Panc1 (cell line): ENCODE measurements around the gene RNF213. TPM values are rescaled to one million over a fixed set of nuclear protein-coding genes. Genes with fewer than 3 reads are reported as not detected.

Source experiments
- ATAC-seq: fragments of 200-7000 bp; cut with Tn5 transposase; 2 replicates; pipeline ENCODE4 v1.9.1; 2020; ENCODE audit warnings: mild to moderate bottlenecking, moderate library complexity
- BruUV-seq: library from RNA; stranded (reverse); fragments of 400-500 nt; replicated peaks from 2 replicates; lab custom pipeline; 2021; lab: Mats Ljungman, UMichigan
- CTCF ChIA-PET: fragments of 300-600 bp; sonication (Branson Sonifier 250); formaldehyde crosslinking; loops from one replicate; lab custom pipeline; 2022; ENCODE audit warnings: antibody characterized with exemption; lab: Charles Lee
- POLR2A ChIA-PET: fragments of 300-600 bp; sonication (Branson Sonifier 250); formaldehyde crosslinking; loops from one replicate; lab custom pipeline; 2022; ENCODE audit warnings: antibody characterized with exemption; lab: Charles Lee
- DNase-seq: peaks from one replicate; pipeline ENCODE4 v3.0.0-alpha.2; 2010; ENCODE audit warnings: low read depth, low spot score
- H3K27ac ChIP-seq: 2 replicates; pipeline ENCODE4 v1.5.1; 2011; ENCODE audit warnings: mild to moderate bottlenecking, low read length, inconsistent platforms
- H3K27me3 ChIP-seq: fragments of 200-500 bp; sonication (Bioruptor generic); 2 replicates; pipeline ENCODE4 v1.6.0; 2014; ENCODE audit warnings: low read length, inconsistent platforms; ENCODE audit not compliant: control insufficient read depth, insufficient read depth
- H3K36me3 ChIP-seq: fragments of 200-500 bp; sonication (Bioruptor generic); 2 replicates; pipeline ENCODE4 v1.5.1; 2014; ENCODE audit warnings: inconsistent platforms, mild to moderate bottlenecking, low read length, moderate library complexity; ENCODE audit not compliant: control insufficient read depth, insufficient read depth
- H3K4me1 ChIP-seq: 2 replicates; pipeline ENCODE4 v1.5.1; 2011; ENCODE audit warnings: inconsistent platforms, mild to moderate bottlenecking, low read length, moderate library complexity; ENCODE audit not compliant: control insufficient read depth, insufficient read depth
- H3K4me3 ChIP-seq, 2 experiments: 2 replicates each; pipeline ENCODE4 v1.5.1; 2011 to 2012; ENCODE audit warnings: low read depth in 2 of 2, low read length in 2 of 2, mild to moderate bottlenecking in 2 of 2, inconsistent platforms in 1 of 2, moderate library complexity in 1 of 2
- H3K9me3 ChIP-seq: fragments of 200-500 bp; sonication (Bioruptor generic); 2 replicates; pipeline ENCODE4 v1.5.1; 2014; ENCODE audit warnings: low read depth, mild to moderate bottlenecking, inconsistent platforms, low read length, moderate library complexity; ENCODE audit not compliant: control insufficient read depth, insufficient read depth
- POLR2AphosphoS5 ChIP-seq: IDR thresholded peaks from 2 replicates; pipeline ENCODE4 v1.6.1; 2012; ENCODE audit warnings: mild to moderate bottlenecking, low read depth, low read length, moderate library complexity
- REST ChIP-seq, 2 experiments: IDR thresholded peaks; 2 replicates each; pipeline ENCODE4 v1.6.1; 2011 to 2012; ENCODE audit warnings: low read depth in 2 of 2, control low read depth in 1 of 2, low read length in 1 of 2, mild to moderate bottlenecking in 1 of 2, moderate library complexity in 1 of 2; ENCODE audit not compliant: insufficient read depth in 1 of 2
- SIN3A ChIP-seq: IDR thresholded peaks from 2 replicates; pipeline ENCODE4 v1.6.1; 2012; ENCODE audit warnings: low read depth, mild to moderate bottlenecking, low read length, moderate library complexity, borderline replicate concordance; ENCODE audit not compliant: insufficient read depth
- TCF7L2 ChIP-seq: IDR thresholded peaks from 2 replicates; pipeline ENCODE4 v1.6.1; 2011; ENCODE audit warnings: mild to moderate bottlenecking, low read depth, low read length, inconsistent platforms
- in situ Hi-C: cut with HindIII; loops from 2 replicates; pipeline ENCODE4 v1.10.0; 2016; ENCODE audit warnings: low sequenced_read_pairs, low pct_unique_long_range_greater_than_20kb
- intact Hi-C: fragments of 100-400 bp; cut with micrococcal nuclease; formaldehyde crosslinking; loops from one replicate; pipeline ENCODE4 v1.10.0; 2022; ENCODE audit not compliant: unreplicated experiment
- total RNA-seq: library from RNA; stranded (reverse); gene quantifications from one replicate; pipeline ENCODE4 v1.2.1, GENCODE V29; 2021; ENCODE audit not compliant: unreplicated experiment
- TF ChIP-seq, protein P1 (sequence below): fragments of 450-650 bp; IDR thresholded peaks from 2 replicates; pipeline ENCODE4 v1.5.1; 2017; ENCODE audit warnings: mild to moderate bottlenecking

RNF213 gene
- total RNA-seq, 1 experiment from 2014 or later, result 230 TPM

- no peaks in the 10 kb centered on the region for H3K9me3 ChIP-seq
- H3K4me3 ChIP-seq, result no peak overlapping the region
- POLR2A ChIA-PET, result no interaction called here
- CTCF ChIA-PET, result no interaction called here
- no peaks in the 10 kb centered on the region for H3K27me3 ChIP-seq
- H3K36me3 ChIP-seq, result peaks cover 17% of the 10 kb centered on the region
- peak; percentile 41 for ATAC-seq
- in situ Hi-C loops (no loop called here), intact Hi-C loops (no loop called here)
- no TSS peak for BruUV-seq
- no peak for DNase-seq
- no peak overlapping the region for H3K27ac ChIP-seq
- TF ChIP-seq, protein P1, sequence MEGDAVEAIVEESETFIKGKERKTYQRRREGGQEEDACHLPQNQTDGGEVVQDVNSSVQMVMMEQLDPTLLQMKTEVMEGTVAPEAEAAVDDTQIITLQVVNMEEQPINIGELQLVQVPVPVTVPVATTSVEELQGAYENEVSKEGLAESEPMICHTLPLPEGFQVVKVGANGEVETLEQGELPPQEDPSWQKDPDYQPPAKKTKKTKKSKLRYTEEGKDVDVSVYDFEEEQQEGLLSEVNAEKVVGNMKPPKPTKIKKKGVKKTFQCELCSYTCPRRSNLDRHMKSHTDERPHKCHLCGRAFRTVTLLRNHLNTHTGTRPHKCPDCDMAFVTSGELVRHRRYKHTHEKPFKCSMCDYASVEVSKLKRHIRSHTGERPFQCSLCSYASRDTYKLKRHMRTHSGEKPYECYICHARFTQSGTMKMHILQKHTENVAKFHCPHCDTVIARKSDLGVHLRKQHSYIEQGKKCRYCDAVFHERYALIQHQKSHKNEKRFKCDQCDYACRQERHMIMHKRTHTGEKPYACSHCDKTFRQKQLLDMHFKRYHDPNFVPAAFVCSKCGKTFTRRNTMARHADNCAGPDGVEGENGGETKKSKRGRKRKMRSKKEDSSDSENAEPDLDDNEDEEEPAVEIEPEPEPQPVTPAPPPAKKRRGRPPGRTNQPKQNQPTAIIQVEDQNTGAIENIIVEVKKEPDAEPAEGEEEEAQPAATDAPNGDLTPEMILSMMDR, result no peak
- no peak for TF ChIP-seq SIN3A
- TF ChIP-seq POLR2AphosphoS5, result no peak
- no peak for TF ChIP-seq REST (IDR thresholded peaks at IDR 0.05; ENCODE audit: insufficient read depth in 1 of 2, low read depth in 2 of 2, low read length in 1 of 2)
- TF ChIP-seq TCF7L2, result no peak
- no peaks in the 10 kb centered on the region for H3K4me1 ChIP-seq
Measured at GRCh38 chr17:80316927-80317705, 56.5 kb downstream of the RNF213 start.

DNA sequence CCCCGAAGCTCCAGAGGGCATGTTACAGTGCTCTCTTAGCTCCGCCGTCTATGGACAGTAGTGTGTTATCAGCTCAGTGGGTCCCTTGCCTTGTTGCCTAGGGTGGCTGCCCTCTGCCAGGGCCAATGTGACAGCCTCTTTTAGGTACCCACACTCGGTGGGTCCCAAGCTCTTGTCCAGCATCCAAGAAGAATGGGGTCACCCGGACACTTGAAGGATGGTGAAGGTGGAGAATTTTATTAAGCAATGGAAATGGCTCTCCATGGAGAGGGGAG is 57.0 kb downstream of the RNF213 start:
- in situ Hi-C loops (no loop called here), intact Hi-C loops (no loop called here)
- no peak overlapping the region for H3K27ac ChIP-seq
- no peaks in the 10 kb centered on the region for H3K27me3 ChIP-seq
- no TSS peak for BruUV-seq
- H3K4me3 ChIP-seq, result no peak overlapping the region
- DNase-seq (no peak), ATAC-seq (peak; percentile 35; the same call in 1 of the 2 replicates)
- ChIA-PET CTCF (no interaction called here), POLR2A (no interaction called here)
- no peaks in the 10 kb centered on the region for H3K9me3 ChIP-seq
- no peaks in the 10 kb centered on the region for H3K4me1 ChIP-seq
- no peak for TF ChIP-seq TCF7L2
- TF ChIP-seq, protein P1, result no peak
- H3K36me3 ChIP-seq, result peaks cover 18% of the 10 kb centered on the region
